Measurements from ENCODE around the gene PHLDB1.

The PHLDB1 gene

DNA sequence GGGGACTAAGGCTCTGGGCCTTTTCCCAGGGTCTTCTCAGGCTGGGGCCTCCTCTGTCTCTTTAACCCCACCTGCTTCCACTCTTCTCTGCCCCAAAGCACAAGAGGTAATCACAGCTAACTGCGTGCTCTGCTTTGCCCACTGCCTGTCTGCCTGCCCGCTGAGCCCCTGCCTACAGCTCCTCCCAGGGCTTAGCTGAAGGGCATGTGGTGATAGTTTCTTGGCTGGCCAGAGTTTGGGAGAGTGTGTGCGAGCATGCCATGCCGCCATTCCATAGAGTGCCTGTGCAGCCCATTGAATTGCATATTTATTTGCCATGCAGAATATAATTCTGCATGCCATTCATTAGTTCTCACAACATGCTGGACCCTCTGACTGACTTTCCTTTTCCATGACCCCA is 32.5 kb downstream of the PHLDB1 start:
- WGBS, 2 experiments = 86 to 96% methylated on average over 4 of the region's 4 CpGs
- H3K27ac ChIP-seq (ENCODE audit: insufficient read depth, low read depth, low read length, poor library complexity, severe bottlenecking) = no peak overlapping the region
- H3K9me3 ChIP-seq (ENCODE audit: control insufficient read depth, low read length) = no peaks in the 10 kb centered on the region
- H3K4me1 ChIP-seq (ENCODE audit: control insufficient read depth, insufficient read depth, low read length) = peaks cover 10% of the 10 kb centered on the region
- H3K36me3 ChIP-seq (ENCODE audit: control insufficient read depth, insufficient read depth, low read length) = peaks cover 39% of the 10 kb centered on the region
- no peak overlapping the region for H3K4me3 ChIP-seq (ENCODE audit: insufficient read depth, low read depth, low read length)
- no peaks in the 10 kb centered on the region for H3K27me3 ChIP-seq (ENCODE audit: control insufficient read depth, insufficient read depth, low read length, poor library complexity, severe bottlenecking)

DNA sequence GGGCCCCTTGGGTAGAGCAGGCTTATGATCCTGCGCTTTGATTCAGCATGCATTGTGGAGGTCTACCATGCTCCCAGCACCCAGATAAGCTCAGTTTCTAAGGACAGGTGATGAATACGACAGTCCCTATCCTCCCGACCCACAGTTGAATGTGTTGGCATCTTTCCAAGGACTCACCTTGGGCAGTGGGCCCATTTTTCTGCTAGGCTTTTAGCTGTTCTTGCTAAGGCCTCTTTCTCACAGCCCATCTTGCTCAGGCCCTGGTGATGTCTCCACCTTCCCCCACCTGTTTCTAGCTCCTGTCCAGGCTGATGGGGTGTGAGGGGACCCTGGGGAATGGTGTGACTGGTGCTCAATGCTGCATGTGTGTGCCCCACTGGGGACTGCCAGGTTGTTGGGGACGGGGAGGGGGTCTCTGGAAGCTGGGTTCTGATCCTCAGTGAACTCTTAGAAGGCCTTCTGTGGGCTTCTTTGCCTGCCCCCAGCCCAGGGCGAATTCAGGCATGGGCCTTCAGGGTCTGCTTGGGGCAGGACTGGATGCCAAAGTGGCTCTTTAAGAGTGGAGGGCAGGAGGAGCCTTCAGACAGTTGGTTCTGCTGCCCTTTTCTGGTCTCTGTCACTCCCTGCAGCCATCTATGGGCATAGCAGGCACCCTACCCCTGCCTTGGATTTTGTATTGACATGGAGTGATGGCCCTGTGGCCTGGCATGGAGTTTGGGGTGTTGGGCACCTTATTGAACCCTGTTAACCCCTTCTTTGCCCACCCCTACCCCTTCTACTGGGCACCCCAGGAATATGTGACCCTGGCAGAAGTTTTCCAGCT is 33.1 kb downstream of the PHLDB1 start:
- peaks cover 3% of the 10 kb centered on the region for H3K4me1 ChIP-seq (ENCODE audit: control insufficient read depth, insufficient read depth, low read length)
- H3K27ac ChIP-seq (ENCODE audit: insufficient read depth, low read depth, low read length, poor library complexity, severe bottlenecking) = no peak overlapping the region
- peaks cover 45% of the 10 kb centered on the region for H3K36me3 ChIP-seq (ENCODE audit: control insufficient read depth, insufficient read depth, low read length)

DNA sequence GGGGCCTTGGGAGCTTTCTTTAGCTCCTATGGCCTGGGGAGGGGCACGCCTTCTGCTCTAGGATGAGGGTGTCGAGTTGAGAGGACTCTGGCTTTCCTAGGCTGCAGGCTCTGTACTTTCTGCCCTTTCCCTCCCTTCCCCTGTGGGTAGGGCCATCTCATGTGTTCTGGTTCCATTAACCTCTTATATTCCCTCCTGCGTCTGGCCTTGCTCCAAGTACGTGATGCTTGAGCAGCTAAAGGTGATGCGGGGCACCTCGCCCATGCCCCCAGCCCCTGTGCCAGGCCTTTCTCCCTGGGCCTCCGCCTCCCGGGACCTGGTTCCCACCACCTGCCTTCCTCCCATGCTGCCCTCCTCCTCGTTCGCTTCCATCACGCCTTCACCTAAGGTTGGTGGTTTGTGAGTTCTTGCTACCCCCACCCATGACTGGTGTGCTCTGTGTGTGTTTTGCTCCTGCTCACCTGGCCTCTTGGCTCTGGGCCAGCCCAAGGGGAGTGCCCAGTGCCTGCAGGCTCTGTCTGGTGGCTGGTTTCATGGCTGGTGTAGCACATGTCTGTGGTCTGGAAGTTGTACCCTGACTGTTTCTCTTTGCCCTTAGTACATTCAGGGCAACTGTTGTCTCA is 34.1 kb downstream of the PHLDB1 start:
- Histone ChIP-seq H3K36me3 (ENCODE audit: control insufficient read depth, insufficient read depth, low read length) (peaks cover 40% of the 10 kb centered on the region), H3K27ac (ENCODE audit: insufficient read depth, low read depth, low read length, poor library complexity, severe bottlenecking) (no peak overlapping the region), H3K9me3 (ENCODE audit: control insufficient read depth, low read length) (no peaks in the 10 kb centered on the region), H3K4me3 (ENCODE audit: insufficient read depth, low read depth, low read length) (no peak overlapping the region), H3K4me1 (ENCODE audit: control insufficient read depth, insufficient read depth, low read length) (no peaks in the 10 kb centered on the region), H3K27me3 (ENCODE audit: control insufficient read depth, insufficient read depth, low read length, poor library complexity, severe bottlenecking) (no peaks in the 10 kb centered on the region)
- 92 to 95% methylated on average over 11 of the region's 11 CpGs for WGBS, 2 experiments

More for the DNA sequence above, 33.1 kb downstream of the PHLDB1 start:
- Histone ChIP-seq H3K9me3 (ENCODE audit: control insufficient read depth, low read length) (no peaks in the 10 kb centered on the region), H3K27me3 (ENCODE audit: control insufficient read depth, insufficient read depth, low read length, poor library complexity, severe bottlenecking) (no peaks in the 10 kb centered on the region), H3K4me3 (ENCODE audit: insufficient read depth, low read depth, low read length) (no peak overlapping the region)
- 88 to 92% methylated on average over 5 of the region's 5 CpGs for WGBS, 2 experiments

DNA sequence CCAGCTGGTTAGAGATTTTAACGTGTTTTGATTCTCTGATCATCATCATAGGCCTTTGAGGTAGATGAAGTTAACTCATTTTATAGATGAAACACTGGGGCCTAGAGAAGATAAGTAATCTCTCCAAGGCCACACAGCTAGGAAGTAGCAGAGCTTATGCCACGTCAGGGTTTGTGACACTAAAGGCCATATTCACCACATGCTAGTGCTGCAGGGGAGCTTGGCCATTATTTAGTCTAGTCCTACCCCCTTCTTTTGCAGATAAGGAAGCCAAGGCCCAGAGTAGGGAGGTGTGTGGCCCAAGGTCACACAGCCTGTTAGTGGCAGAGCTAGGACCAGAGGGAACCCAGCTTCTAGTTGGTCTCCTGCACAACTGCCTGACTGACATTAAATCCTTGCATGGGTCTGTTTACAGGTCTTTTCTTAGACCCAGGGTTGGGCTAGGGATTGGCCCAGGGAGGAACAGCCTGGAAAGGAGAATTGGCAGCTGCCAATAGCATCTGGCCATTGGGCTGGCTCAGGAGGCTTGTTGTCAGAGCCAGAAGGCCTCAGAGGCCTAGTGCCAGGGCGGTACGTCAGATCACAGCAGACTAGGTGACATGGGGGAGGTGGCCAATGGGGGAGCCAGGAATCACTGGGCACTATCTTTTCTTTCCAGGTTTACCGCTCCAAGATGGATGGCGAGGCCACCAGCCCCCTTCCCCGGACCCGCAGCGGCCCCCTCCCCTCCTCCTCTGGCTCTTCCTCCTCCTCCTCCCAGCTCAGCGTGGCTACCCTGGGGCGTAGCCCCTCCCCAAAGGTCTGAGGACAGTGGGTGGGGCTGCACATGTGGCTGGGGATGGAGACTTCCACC is 36.0 kb downstream of the PHLDB1 start:
- Histone ChIP-seq H3K4me3 (ENCODE audit: insufficient read depth, low read depth, low read length) (no peak overlapping the region), H3K4me1 (ENCODE audit: control insufficient read depth, insufficient read depth, low read length) (no peaks in the 10 kb centered on the region), H3K9me3 (ENCODE audit: control insufficient read depth, low read length) (no peaks in the 10 kb centered on the region), H3K27me3 (ENCODE audit: control insufficient read depth, insufficient read depth, low read length, poor library complexity, severe bottlenecking) (no peaks in the 10 kb centered on the region), H3K27ac (ENCODE audit: insufficient read depth, low read depth, low read length, poor library complexity, severe bottlenecking) (no peak overlapping the region), H3K36me3 (ENCODE audit: control insufficient read depth, insufficient read depth, low read length) (peaks cover 45% of the 10 kb centered on the region)
- WGBS, 2 experiments = 86 to 87% methylated on average over 11 of the region's 11 CpGs

DNA sequence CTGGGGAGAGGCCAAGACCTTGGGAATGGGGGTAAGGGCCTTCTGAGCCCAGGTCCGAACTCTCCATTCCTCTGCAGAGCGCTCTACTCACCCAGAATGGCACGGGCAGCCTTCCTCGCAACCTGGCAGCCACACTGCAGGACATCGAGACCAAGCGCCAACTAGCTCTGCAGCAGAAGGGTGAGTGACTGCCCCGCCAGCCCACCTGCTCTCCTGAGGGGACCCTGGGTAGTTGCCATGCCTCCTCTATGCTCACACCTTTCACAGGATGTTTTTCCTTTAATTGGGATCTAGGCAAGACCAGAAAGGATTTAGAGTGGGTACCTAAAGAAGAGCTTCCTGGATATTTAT is 36.6 kb downstream of the PHLDB1 start:
- no peaks in the 10 kb centered on the region for H3K27me3 ChIP-seq (ENCODE audit: control insufficient read depth, insufficient read depth, low read length, poor library complexity, severe bottlenecking)
- WGBS, 2 experiments = 95% methylated on average over 7 of the region's 7 CpGs
- no peak overlapping the region for H3K27ac ChIP-seq (ENCODE audit: insufficient read depth, low read depth, low read length, poor library complexity, severe bottlenecking)
- H3K9me3 ChIP-seq (ENCODE audit: control insufficient read depth, low read length) = no peaks in the 10 kb centered on the region
- no peak overlapping the region for H3K4me3 ChIP-seq (ENCODE audit: insufficient read depth, low read depth, low read length)
- H3K4me1 ChIP-seq (ENCODE audit: control insufficient read depth, insufficient read depth, low read length) = no peaks in the 10 kb centered on the region
- H3K36me3 ChIP-seq (ENCODE audit: control insufficient read depth, insufficient read depth, low read length) = peaks cover 51% of the 10 kb centered on the region

DNA sequence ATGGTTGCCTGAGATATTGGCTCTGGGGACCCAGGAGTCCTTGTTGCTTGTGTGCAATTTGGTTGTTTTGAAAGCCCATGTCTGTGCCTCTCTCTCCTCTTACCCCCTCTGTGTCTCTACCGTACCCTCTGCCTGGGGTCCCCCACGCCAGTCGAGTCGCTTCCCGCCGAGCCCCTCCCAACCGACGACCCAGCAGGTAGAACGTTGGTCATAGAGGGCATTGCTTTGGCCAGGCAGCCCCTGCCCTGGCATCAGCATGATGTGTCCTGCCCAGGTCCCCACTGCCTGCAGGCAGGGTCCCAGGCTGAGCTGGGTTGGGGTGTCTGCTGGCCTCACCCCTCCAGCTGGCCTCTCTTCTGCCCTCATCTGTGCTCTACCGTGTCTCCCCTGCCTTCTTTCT is 37.1 kb downstream of the PHLDB1 start:
- no peaks in the 10 kb centered on the region for H3K4me1 ChIP-seq (ENCODE audit: control insufficient read depth, insufficient read depth, low read length)
- H3K27ac ChIP-seq (ENCODE audit: insufficient read depth, low read depth, low read length, poor library complexity, severe bottlenecking) = no peak overlapping the region
- 97 to 98% methylated on average over 10 of the region's 10 CpGs for WGBS, 2 experiments
- H3K9me3 ChIP-seq (ENCODE audit: control insufficient read depth, low read length) = no peaks in the 10 kb centered on the region
- no peak overlapping the region for H3K4me3 ChIP-seq (ENCODE audit: insufficient read depth, low read depth, low read length)
- H3K27me3 ChIP-seq (ENCODE audit: control insufficient read depth, insufficient read depth, low read length, poor library complexity, severe bottlenecking) = no peaks in the 10 kb centered on the region
- peaks cover 56% of the 10 kb centered on the region for H3K36me3 ChIP-seq (ENCODE audit: control insufficient read depth, insufficient read depth, low read length)

DNA sequence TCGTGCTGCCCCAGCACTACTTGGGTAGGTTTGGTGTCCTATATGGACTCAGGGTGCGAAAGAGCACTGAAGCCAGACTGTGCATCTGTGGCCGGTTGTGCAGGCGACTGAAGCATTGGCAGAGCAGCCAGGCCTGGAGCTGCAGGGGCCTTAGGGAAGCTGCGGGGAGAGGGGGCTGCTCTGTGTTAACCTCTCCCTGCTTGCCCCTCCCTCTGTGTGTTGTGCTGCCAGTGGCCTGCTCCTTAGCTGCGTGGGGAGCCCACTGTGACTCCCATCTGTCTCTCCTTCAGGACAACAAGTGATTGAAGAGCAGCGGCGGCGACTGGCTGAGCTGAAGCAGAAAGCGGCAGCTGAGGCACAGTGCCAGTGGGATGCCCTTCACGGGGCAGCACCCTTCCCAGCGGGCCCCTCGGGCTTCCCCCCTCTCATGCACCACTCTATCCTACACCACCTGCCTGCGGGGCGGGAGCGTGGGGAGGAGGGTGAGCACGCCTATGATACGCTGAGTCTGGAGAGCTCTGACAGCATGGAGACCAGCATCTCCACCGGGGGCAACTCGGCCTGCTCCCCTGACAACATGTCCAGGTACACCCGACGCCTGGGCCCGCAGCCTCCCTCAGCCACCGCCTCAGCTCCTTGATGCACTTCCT is 37.8 kb downstream of the PHLDB1 start:
- Histone ChIP-seq H3K27me3 (ENCODE audit: control insufficient read depth, insufficient read depth, low read length, poor library complexity, severe bottlenecking) (no peaks in the 10 kb centered on the region), H3K27ac (ENCODE audit: insufficient read depth, low read depth, low read length, poor library complexity, severe bottlenecking) (no peak overlapping the region), H3K4me1 (ENCODE audit: control insufficient read depth, insufficient read depth, low read length) (no peaks in the 10 kb centered on the region), H3K4me3 (ENCODE audit: insufficient read depth, low read depth, low read length) (no peak overlapping the region), H3K9me3 (ENCODE audit: control insufficient read depth, low read length) (no peaks in the 10 kb centered on the region), H3K36me3 (ENCODE audit: control insufficient read depth, insufficient read depth, low read length) (peaks cover 63% of the 10 kb centered on the region)
- 95% methylated on average over 24 of the region's 24 CpGs for WGBS, 2 experiments

DNA sequence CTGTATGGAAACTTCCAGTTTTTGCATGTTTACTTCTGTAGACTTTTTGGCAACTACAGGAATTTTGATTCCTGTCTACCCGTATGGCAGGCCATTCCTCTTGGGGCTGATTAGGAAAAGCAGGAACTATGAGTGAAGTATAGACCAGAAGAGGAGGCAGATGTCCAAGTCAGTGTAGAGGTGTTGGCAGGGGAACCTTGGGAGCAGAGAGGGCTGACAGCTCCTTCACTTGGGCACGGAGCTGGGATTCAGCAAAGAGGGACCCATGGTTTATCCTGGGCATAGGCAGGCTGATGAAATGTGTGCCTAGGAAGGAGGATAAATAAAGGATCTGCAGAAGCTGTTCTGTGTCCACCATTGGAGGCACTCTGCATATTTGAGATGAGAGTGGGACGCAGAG is 39.0 kb downstream of the PHLDB1 start:
- H3K4me3 ChIP-seq (ENCODE audit: insufficient read depth, low read depth, low read length) = no peak overlapping the region
- no peaks in the 10 kb centered on the region for H3K4me1 ChIP-seq (ENCODE audit: control insufficient read depth, insufficient read depth, low read length)
- WGBS, 2 experiments = 94 to 95% methylated on average over 3 of the region's 3 CpGs
- H3K27me3 ChIP-seq (ENCODE audit: control insufficient read depth, insufficient read depth, low read length, poor library complexity, severe bottlenecking) = no peaks in the 10 kb centered on the region
- no peak overlapping the region for H3K27ac ChIP-seq (ENCODE audit: insufficient read depth, low read depth, low read length, poor library complexity, severe bottlenecking)
- H3K9me3 ChIP-seq (ENCODE audit: control insufficient read depth, low read length) = no peaks in the 10 kb centered on the region
- peaks cover 61% of the 10 kb centered on the region for H3K36me3 ChIP-seq (ENCODE audit: control insufficient read depth, insufficient read depth, low read length)

DNA sequence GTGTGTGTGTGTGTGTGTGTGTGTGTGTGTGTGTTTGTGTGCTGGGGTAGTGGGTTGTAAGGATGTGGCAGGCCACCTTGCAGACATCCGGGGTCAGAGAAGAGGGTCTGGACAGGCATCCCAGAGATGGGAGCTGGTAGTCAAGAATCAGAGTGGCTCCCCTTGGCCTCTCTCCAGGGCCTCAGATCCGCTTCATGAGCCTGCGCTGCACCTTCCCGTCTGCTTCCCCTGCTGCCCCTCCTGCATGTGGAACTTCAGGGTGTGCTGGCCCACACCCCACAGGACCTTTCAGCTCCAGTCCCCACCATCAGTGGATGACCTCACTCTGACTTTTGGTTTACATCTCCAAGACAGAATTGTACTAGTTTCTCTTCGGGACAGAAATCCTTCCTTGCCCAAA is 40.9 kb downstream of the PHLDB1 start:
- Histone ChIP-seq H3K4me3 (ENCODE audit: insufficient read depth, low read depth, low read length) (no peak overlapping the region), H3K36me3 (ENCODE audit: control insufficient read depth, insufficient read depth, low read length) (peaks cover 64% of the 10 kb centered on the region), H3K4me1 (ENCODE audit: control insufficient read depth, insufficient read depth, low read length) (no peaks in the 10 kb centered on the region), H3K27ac (ENCODE audit: insufficient read depth, low read depth, low read length, poor library complexity, severe bottlenecking) (no peak overlapping the region), H3K9me3 (ENCODE audit: control insufficient read depth, low read length) (no peaks in the 10 kb centered on the region), H3K27me3 (ENCODE audit: control insufficient read depth, insufficient read depth, low read length, poor library complexity, severe bottlenecking) (no peaks in the 10 kb centered on the region)
- 93 to 95% methylated on average over 5 of the region's 5 CpGs for WGBS, 2 experiments

DNA sequence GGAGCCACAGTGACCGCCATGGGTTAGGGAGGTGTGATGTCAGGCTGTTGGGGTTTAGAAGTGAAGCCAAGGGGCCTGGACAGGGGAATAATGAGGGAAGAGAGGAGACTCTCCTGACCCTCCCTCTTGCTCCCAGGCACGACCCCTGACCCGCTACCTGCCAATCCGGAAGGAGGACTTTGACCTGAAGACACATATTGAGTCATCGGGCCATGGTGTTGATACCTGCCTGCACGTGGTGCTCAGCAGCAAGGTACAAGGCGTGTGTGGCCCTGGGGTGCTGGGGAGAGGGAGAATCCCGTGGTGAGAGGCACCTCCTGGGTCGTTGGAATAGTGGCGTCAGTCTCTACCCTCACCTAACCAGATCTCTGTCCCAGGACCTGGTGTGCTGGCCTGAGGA is 42.5 kb downstream of the PHLDB1 start:
- no peaks in the 10 kb centered on the region for H3K9me3 ChIP-seq (ENCODE audit: control insufficient read depth, low read length)
- H3K4me3 ChIP-seq (ENCODE audit: insufficient read depth, low read depth, low read length) = no peak overlapping the region
- 96% methylated on average over 10 of the region's 10 CpGs for WGBS, 2 experiments
- no peaks in the 10 kb centered on the region for H3K4me1 ChIP-seq (ENCODE audit: control insufficient read depth, insufficient read depth, low read length)
- H3K36me3 ChIP-seq (ENCODE audit: control insufficient read depth, insufficient read depth, low read length) = peaks cover 52% of the 10 kb centered on the region
- H3K27ac ChIP-seq (ENCODE audit: insufficient read depth, low read depth, low read length, poor library complexity, severe bottlenecking) = no peak overlapping the region
- H3K27me3 ChIP-seq (ENCODE audit: control insufficient read depth, insufficient read depth, low read length, poor library complexity, severe bottlenecking) = no peaks in the 10 kb centered on the region

All from ectodermal cell (in vitro differentiated cells).